ENCODE measurements around the gene COL23A1.

DNA sequence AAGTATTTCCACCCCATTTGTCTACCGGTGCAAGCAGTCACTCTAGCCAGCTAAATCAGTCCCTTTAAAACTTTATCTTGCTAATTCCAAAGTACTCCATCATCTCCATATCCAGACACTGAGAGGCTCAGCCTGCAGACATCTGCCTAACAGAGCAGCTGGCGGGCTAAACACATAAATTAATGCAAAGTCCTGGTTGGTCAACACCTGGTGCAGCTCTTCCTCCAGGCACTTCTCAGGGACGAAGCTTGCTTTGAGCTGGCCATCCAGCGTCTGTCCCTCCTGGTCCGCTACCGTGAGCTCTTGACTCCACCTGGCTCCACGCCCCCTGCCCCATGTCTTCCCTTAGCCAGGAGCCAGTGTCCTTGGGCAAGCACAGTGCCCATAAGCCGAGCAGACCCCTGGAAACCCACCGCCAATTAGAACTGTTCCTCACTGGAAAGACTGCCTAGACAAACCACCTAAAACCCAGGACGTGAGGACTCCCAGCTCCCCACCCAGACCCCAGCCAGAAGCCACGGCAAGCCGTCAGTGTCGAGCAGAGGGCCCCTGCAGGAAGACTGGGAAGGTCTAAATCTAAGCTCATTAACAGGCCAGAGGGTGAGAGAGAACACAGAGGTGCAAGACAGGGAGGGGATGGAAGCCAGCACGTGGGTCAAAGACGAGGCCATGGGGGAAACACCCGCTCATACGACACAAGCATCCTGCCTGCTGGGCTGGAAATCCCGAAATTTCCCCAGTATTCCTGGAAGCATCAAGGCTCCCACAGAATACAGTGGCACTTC is 120.0 kb downstream of the COL23A1 start:
- TF ChIP-seq POLR2A (IDR thresholded peaks at IDR 0.05; ENCODE audit: low read length) (no peak), GATA1 (IDR thresholded peaks at IDR 0.05; ENCODE audit: low read depth, low read length) (no peak)
